Measurements from ENCODE around the gene SF3B3. TPM values are rescaled to one million over a fixed set of nuclear protein-coding genes. Genes with fewer than 3 reads are reported as not detected.
A peak's percentile ranks its signal among the peaks of the same experiment; 100 is the strongest.

SF3B3 gene
- polyA plus RNA-seq, 1 donor, result 202 TPM

DNA sequence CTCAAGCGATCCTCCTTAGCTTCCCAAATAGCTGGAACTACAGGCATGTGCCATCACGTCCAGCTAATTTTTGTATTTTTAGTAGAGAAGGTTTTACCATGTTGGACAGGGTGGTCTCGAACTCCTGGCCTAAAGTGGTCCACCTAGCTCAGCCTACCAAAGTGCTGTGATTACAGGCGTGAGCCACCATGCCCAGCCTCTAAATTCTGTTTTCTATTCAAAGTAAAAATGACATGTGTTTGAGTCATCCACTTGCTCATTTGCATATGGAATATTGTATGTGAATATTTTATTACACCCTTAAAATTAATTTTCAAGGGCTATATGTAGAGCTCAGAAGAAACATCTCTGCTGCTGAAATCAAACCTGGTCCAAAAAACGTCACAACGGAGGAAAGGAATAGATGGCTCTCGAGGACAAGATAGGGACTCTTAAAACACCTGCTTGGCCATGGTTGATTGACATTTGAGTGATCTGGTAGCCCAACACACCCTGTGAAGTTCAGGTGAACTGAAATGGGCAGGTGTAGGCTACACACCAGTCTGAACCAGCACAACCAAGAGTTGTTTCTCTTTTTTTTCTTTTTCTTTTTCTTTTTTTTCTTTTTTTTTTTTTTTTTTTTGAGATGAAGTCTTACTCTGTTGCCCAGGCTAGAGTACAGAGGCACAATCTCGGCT is 51.1 kb downstream of the SF3B3 start:
- no peak for DNase-seq
- H3K27ac ChIP-seq (ENCODE audit: low read length), result peak overlapping the region; percentile 14
- no peaks in the 10 kb centered on the region for H3K9me3 ChIP-seq (ENCODE audit: control insufficient read depth, low read depth, low read length)
- H3K4me3 ChIP-seq (ENCODE audit: low read length), result no peak overlapping the region
- peaks cover 36% of the 10 kb centered on the region for H3K4me1 ChIP-seq (ENCODE audit: control insufficient read depth, insufficient read depth, low read length)
- peaks cover 55% of the 10 kb centered on the region for H3K36me3 ChIP-seq (ENCODE audit: control insufficient read depth, insufficient read depth, low read length)
- no CpG with 5 or more reads among the region's 8 CpGs for WGBS (ENCODE audit: insufficient coverage, low lambda C conversion rate)
- no peaks in the 10 kb centered on the region for H3K27me3 ChIP-seq (ENCODE audit: control insufficient read depth, insufficient read depth, low read length)

DNA sequence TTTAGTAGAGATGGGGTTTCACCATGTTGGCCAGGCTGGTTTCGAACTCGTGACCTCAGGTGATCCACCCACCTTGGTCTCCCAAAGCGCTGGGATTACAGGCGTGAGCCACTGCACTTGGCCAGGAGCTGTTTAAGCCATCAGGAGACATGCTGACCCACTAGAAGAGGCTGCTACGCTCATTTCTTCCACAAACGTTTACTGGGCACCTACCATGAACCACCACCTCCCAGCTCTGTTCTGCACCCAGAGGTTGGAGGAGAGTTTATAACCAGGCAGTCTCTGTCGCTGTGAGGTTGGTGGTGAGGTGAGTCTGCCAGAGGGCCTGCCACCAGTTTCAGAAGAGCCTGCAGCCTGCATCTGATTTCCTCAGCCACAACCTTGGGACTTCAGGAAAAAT is 51.8 kb downstream of the SF3B3 start:
- H3K4me3 ChIP-seq (ENCODE audit: low read length), result no peak overlapping the region
- peak overlapping the region; percentile 90 for H3K27ac ChIP-seq (ENCODE audit: low read length)
- H3K9me3 ChIP-seq (ENCODE audit: control insufficient read depth, low read depth, low read length), result no peaks in the 10 kb centered on the region
- H3K27me3 ChIP-seq (ENCODE audit: control insufficient read depth, insufficient read depth, low read length), result no peaks in the 10 kb centered on the region
- DNase-seq, result no peak
- H3K36me3 ChIP-seq (ENCODE audit: control insufficient read depth, insufficient read depth, low read length), result peaks cover 49% of the 10 kb centered on the region
- WGBS (ENCODE audit: insufficient coverage, low lambda C conversion rate), result no CpG with 5 or more reads among the region's 7 CpGs
- peaks cover 39% of the 10 kb centered on the region for H3K4me1 ChIP-seq (ENCODE audit: control insufficient read depth, insufficient read depth, low read length)

DNA sequence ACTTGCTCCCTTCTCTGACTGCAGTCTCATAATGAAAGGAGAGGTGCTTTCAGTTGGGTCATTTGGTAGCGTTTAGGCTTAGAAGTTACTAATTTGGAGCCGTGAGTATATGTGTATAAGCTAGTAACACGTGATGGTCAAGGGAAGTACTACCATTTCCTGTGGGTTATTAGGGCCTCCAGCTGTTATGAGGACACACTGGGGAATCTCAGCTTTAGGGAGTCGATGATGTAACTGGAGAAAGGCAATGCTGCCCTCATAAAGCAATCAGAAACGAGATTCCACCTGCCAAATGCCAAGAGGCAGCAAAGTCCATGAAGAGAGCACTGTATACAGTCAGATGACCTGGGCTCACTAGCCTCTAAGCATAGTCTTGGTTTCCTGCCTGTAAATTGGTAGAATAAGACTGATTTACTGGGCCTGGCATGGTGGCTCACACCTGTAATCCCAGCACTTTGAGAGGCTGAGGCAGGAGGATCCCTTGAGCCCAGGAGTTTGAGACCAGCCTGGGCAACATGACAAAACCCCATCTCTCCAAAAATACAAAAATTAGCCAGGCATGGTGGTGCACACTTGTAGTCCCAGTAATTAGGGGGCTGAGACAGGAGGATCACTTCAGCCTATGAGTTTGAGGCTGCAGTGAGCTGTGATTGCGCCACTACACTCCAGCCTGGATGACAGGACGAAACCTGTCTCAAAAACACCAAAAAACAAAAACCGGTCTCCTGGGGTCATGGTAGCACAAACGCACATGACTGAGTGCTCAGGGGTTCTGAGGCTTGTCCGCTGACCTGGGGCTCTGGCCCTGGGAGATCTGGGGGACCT is 53.0 kb downstream of the SF3B3 start:
- Histone ChIP-seq H3K27me3 (ENCODE audit: control insufficient read depth, insufficient read depth, low read length) (no peaks in the 10 kb centered on the region), H3K27ac (ENCODE audit: low read length) (peak overlapping the region; percentile 90), H3K4me3 (ENCODE audit: low read length) (no peak overlapping the region), H3K9me3 (ENCODE audit: control insufficient read depth, low read depth, low read length) (no peaks in the 10 kb centered on the region), H3K36me3 (ENCODE audit: control insufficient read depth, insufficient read depth, low read length) (peaks cover 36% of the 10 kb centered on the region), H3K4me1 (ENCODE audit: control insufficient read depth, insufficient read depth, low read length) (peaks cover 40% of the 10 kb centered on the region)
- peak; percentile 93 to 97 for DNase-seq
- no CpG with 5 or more reads among the region's 10 CpGs for WGBS (ENCODE audit: insufficient coverage, low lambda C conversion rate)

DNA sequence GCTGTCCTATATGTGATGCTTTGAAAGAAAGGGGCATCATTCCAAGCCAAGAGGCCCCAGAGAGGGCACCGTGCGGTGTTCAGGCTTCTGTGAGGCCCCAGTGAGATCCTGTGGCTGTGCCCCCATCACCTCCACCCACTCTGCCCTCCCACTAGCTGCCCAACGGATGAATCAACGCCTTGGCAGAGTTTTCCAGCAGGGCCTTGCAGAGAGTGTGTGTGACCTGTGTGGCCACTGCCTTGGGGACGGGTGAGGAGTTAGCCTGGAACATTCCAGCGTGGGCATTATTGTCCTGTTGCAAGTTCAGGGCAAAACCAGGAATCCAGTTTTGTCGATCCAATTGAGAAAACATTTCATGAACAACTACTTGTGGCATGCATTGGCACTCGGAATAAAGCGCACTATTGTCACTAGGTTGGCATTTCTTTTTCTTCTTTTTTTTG is 53.7 kb downstream of the SF3B3 start:
- H3K4me3 ChIP-seq (ENCODE audit: low read length), result no peak overlapping the region
- H3K9me3 ChIP-seq (ENCODE audit: control insufficient read depth, low read depth, low read length), result no peaks in the 10 kb centered on the region
- H3K27ac ChIP-seq (ENCODE audit: low read length), result peak overlapping the region; percentile 90
- no CpG with 5 or more reads among the region's 9 CpGs for WGBS (ENCODE audit: insufficient coverage, low lambda C conversion rate)
- H3K27me3 ChIP-seq (ENCODE audit: control insufficient read depth, insufficient read depth, low read length), result no peaks in the 10 kb centered on the region
- DNase-seq, result no peak
- peaks cover 30% of the 10 kb centered on the region for H3K36me3 ChIP-seq (ENCODE audit: control insufficient read depth, insufficient read depth, low read length)
- peaks cover 40% of the 10 kb centered on the region for H3K4me1 ChIP-seq (ENCODE audit: control insufficient read depth, insufficient read depth, low read length)

DNA sequence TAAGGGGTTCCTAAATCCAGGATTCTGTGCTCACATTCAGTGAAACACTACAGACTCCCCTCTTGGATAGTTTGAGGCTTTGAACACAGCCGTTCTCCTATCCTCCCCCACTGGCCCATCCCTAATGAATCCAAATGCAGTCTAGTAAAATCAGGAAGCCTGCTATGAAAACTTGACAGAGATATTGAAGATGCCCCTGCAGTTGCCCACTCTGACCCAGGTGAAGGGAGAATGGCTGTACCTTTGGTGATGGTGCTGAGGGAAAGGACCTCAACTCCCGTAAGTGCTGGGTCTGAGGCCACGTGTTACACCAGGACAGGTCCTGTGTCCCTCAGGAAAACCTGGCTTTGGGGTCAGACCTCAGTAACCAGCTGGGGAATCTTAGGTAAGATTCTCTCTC is 54.4 kb downstream of the SF3B3 start:
- 67% methylated on average over 1 of the region's 3 CpGs for WGBS (ENCODE audit: insufficient coverage, low lambda C conversion rate)
- H3K27ac ChIP-seq (ENCODE audit: low read length), result peak overlapping the region; percentile 6
- H3K4me3 ChIP-seq (ENCODE audit: low read length), result no peak overlapping the region
- H3K27me3 ChIP-seq (ENCODE audit: control insufficient read depth, insufficient read depth, low read length), result no peaks in the 10 kb centered on the region
- no peaks in the 10 kb centered on the region for H3K9me3 ChIP-seq (ENCODE audit: control insufficient read depth, low read depth, low read length)
- peaks cover 23% of the 10 kb centered on the region for H3K36me3 ChIP-seq (ENCODE audit: control insufficient read depth, insufficient read depth, low read length)
- DNase-seq, result no peak
- H3K4me1 ChIP-seq (ENCODE audit: control insufficient read depth, insufficient read depth, low read length), result peaks cover 40% of the 10 kb centered on the region

DNA sequence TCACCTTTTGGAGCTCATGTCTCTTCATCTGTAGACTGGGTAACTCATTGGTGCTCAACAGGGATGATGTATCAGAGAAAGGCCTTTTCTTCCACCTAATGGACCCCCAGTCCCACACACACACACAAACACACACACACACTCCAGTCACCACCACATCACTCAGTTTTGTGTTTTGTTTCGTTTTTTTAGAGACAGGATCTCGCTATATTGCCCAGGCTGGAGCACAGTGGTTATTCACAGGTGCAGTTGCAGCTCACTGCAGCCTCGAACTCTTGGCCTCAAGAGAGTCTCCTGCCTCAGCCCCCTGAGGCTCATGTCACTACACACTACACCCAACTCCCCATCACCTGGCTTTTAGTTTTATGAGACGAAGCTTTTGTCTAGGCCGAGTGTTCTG is 55.6 kb downstream of the SF3B3 start:
- Histone ChIP-seq H3K36me3 (ENCODE audit: control insufficient read depth, insufficient read depth, low read length) (peaks cover 13% of the 10 kb centered on the region), H3K27me3 (ENCODE audit: control insufficient read depth, insufficient read depth, low read length) (no peaks in the 10 kb centered on the region), H3K9me3 (ENCODE audit: control insufficient read depth, low read depth, low read length) (no peaks in the 10 kb centered on the region), H3K4me3 (ENCODE audit: low read length) (no peak overlapping the region), H3K27ac (ENCODE audit: low read length) (peak overlapping the region; percentile 74), H3K4me1 (ENCODE audit: control insufficient read depth, insufficient read depth, low read length) (peaks cover 40% of the 10 kb centered on the region)
- no CpG with 5 or more reads among the region's 5 CpGs for WGBS (ENCODE audit: insufficient coverage, low lambda C conversion rate)
- DNase-seq, result no peak

DNA sequence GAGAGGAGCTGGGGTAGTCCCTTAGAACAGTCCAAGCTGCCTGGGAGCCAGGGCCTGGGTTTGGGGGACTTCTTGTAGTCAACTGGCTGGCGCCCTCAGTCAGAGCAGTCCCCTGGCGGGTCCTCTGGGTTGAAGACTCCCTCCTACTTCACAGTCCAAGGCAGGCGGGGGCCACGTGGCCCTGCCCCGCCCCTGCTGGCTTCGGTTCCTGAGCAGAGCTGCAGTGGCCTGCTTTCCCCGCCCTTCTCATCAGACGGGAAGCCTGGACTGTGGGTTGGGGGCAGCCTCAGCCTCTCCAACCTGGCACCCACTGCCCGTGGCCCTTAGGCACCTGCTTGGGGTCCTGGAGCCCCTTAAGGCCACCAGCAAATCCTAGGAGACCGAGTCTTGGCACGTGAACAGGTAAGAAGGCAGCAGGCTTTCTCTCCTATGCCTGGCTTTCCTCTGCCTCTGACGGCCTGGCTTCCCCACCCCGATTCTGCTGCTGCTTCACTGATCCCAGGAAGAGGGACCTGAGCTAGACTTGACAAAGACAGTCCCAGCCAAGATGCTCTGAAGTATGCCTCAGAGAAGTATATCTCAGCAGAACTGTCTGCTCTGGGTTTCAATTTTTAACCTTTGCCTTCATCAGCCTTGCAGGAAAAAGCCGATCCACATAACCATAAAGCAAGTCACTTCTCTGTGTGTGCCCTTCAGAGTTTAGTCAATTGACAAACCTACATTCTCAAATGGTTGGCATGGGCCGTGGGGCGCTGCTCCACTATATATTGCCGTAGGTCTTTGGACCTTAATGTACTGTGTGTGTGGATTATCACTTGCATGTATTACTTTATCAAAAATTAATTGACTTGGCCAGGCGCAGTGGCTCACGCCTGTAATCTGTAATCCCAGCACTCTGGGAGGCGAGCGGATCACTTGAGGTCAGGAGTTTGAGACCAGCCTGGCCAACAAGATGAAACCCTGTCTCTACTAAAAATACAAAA is 56.3 kb downstream of the SF3B3 start:
- H3K36me3 ChIP-seq (ENCODE audit: control insufficient read depth, insufficient read depth, low read length), result peaks cover 6% of the 10 kb centered on the region
- H3K9me3 ChIP-seq (ENCODE audit: control insufficient read depth, low read depth, low read length), result no peaks in the 10 kb centered on the region
- WGBS (ENCODE audit: insufficient coverage, low lambda C conversion rate), result no CpG with 5 or more reads among the region's 21 CpGs
- peak overlapping the region; percentile 74 for H3K27ac ChIP-seq (ENCODE audit: low read length)
- peaks cover 40% of the 10 kb centered on the region for H3K4me1 ChIP-seq (ENCODE audit: control insufficient read depth, insufficient read depth, low read length)
- peak; percentile 34 to 68 for DNase-seq
- H3K4me3 ChIP-seq (ENCODE audit: low read length), result peak overlapping the region; percentile 11
- H3K27me3 ChIP-seq (ENCODE audit: control insufficient read depth, insufficient read depth, low read length), result no peaks in the 10 kb centered on the region

DNA sequence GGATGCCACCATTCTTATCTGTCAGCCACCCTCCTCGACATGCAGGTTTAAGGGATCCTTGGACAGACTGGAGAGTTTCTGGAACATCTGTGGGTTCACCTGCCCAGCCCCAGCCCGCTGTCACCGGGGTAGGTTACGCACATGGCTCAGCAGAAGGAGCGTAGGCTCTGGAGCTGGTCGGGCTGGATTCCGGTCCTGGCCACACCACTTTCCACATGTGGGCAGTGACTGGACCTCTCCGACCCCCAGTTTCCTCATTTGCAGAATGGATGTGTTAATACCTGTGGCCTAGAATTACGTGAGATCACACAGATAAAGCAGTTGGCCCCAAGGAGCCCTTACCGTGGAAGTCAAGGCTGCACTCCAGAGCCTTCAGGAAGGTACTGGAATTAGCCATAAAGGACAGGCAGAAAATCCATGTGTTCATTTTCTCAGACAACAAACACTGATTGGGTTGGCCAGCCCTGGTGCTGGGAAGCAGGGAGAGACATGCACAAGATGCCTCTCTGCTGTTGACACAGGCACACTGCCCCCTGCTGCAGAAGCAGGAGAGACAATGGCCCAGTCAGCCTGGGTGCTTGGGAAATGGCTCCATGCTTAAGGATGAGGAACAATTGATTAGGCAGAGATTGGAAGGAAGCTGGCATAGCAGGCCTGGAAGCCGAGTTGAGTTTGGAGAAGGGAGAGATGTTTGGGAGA is 58.8 kb downstream of the SF3B3 start:
- Histone ChIP-seq H3K27me3 (ENCODE audit: control insufficient read depth, insufficient read depth, low read length) (no peaks in the 10 kb centered on the region), H3K9me3 (ENCODE audit: control insufficient read depth, low read depth, low read length) (no peaks in the 10 kb centered on the region), H3K36me3 (ENCODE audit: control insufficient read depth, insufficient read depth, low read length) (no peaks in the 10 kb centered on the region), H3K27ac (ENCODE audit: low read length) (no peak overlapping the region), H3K4me3 (ENCODE audit: low read length) (no peak overlapping the region), H3K4me1 (ENCODE audit: control insufficient read depth, insufficient read depth, low read length) (peaks cover 20% of the 10 kb centered on the region)
- WGBS (ENCODE audit: insufficient coverage, low lambda C conversion rate), result 60% methylated on average over 1 of the region's 11 CpGs
- DNase-seq, result no peak

DNA sequence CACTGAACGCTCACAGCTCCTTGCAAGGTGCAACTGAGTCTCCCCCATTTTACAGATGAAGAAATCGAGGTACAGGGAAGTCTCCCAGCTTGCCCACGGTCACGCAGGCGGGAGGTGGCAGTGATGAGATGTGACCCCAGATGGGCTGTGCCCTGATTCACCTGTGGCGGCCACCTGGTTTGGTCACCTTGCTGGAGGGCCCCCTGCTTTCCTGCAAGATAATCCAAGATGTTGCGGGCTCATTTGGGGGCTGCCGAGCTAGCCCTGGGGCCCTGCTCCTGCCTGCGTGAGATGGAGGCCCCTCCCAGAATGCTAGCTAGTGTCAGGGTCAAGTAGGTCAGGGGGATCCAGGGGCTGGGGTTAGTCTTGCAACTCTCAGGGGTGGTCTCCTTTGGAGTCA is 63.1 kb downstream of the SF3B3 start:
- Histone ChIP-seq H3K4me1 (ENCODE audit: control insufficient read depth, insufficient read depth, low read length) (peaks cover 25% of the 10 kb centered on the region), H3K36me3 (ENCODE audit: control insufficient read depth, insufficient read depth, low read length) (no peaks in the 10 kb centered on the region), H3K9me3 (ENCODE audit: control insufficient read depth, low read depth, low read length) (no peaks in the 10 kb centered on the region), H3K4me3 (ENCODE audit: low read length) (no peak overlapping the region), H3K27ac (ENCODE audit: low read length) (no peak overlapping the region), H3K27me3 (ENCODE audit: control insufficient read depth, insufficient read depth, low read length) (no peaks in the 10 kb centered on the region)
- no CpG with 5 or more reads among the region's 9 CpGs for WGBS (ENCODE audit: insufficient coverage, low lambda C conversion rate)
- DNase-seq, result no peak
